PC-9 (cell line): ENCODE measurements around the gene PIH1D1. TPM values are rescaled to one million over a fixed set of nuclear protein-coding genes. Genes with fewer than 3 reads are reported as not detected.

ENCODE experiments used
- BruUV-seq: library from RNA; stranded (reverse); fragments of 400-500 nt; replicated peaks from 2 replicates; lab custom pipeline; 2021; lab: Mats Ljungman, UMichigan
- CTCF ChIA-PET: fragments of 300-600 bp; sonication (Branson Sonifier 250); formaldehyde crosslinking; loops from one replicate; lab custom pipeline; 2022; ENCODE audit warnings: antibody characterized with exemption; lab: Charles Lee
- POLR2A ChIA-PET: fragments of 300-600 bp; sonication (Branson Sonifier 250); formaldehyde crosslinking; loops from one replicate; lab custom pipeline; 2022; ENCODE audit warnings: antibody characterized with exemption; ENCODE audit not compliant: unreplicated experiment; lab: Charles Lee
- DNase-seq, 2 experiments: peaks; one replicate each; pipeline versions ENCODE4 v3.0.0 to v3.0.0-alpha.2; 2015 to 2022; ENCODE audit warnings: mixed read lengths in 1 of 2
- H2AFZ ChIP-seq: fragments of 200-600 bp; sonication (generic); 2 replicates; pipeline ENCODE4 v1.8.1; 2017; ENCODE audit warnings: antibody characterized with exemption
- H3F3A ChIP-seq: fragments of 200-600 bp; sonication (generic); 2 replicates; pipeline ENCODE4 v1.8.1; 2017; ENCODE audit warnings: antibody characterized with exemption, mild to moderate bottlenecking, low read depth; ENCODE audit not compliant: insufficient read depth
- H3K27ac ChIP-seq: fragments of 200-600 bp; sonication (generic); 2 replicates; pipeline ENCODE4 v1.6.1; 2016; ENCODE audit warnings: mixed run types
- H3K27me3 ChIP-seq: fragments of 200-600 bp; sonication (generic); 2 replicates; pipeline ENCODE4 v1.6.1; 2016; ENCODE audit warnings: low read depth, mixed run types; ENCODE audit not compliant: insufficient read depth
- H3K36me3 ChIP-seq: fragments of 200-600 bp; sonication (generic); 2 replicates; pipeline ENCODE4 v1.6.1; 2016; ENCODE audit warnings: low read depth, mixed run types
- H3K4me1 ChIP-seq: fragments of 200-600 bp; sonication (generic); replicated peaks from 2 replicates; pipeline ENCODE4 v1.6.1; 2016; ENCODE audit warnings: mixed run types; ENCODE audit not compliant: insufficient read depth
- H3K4me2 ChIP-seq: fragments of 200-600 bp; sonication (generic); 2 replicates; pipeline ENCODE4 v1.6.1; 2017; ENCODE audit warnings: mixed run types
- H3K4me3 ChIP-seq: fragments of 200-600 bp; sonication (generic); 2 replicates; pipeline ENCODE4 v1.6.1; 2016; ENCODE audit warnings: mixed run types
- H3K79me2 ChIP-seq: fragments of 200-600 bp; sonication (generic); 2 replicates; pipeline ENCODE4 v1.6.1; 2017; ENCODE audit warnings: low read depth, mixed run types
- H3K9me2 ChIP-seq: fragments of 200-600 bp; sonication (generic); 2 replicates; pipeline ENCODE4 v1.8.1; 2017; ENCODE audit warnings: mild to moderate bottlenecking; ENCODE audit not compliant: insufficient read depth
- H3K9me3 ChIP-seq: fragments of 200-600 bp; sonication (generic); 2 replicates; pipeline ENCODE4 v1.8.1; 2016; ENCODE audit warnings: low read depth; ENCODE audit not compliant: insufficient read depth
- H4K20me1 ChIP-seq: fragments of 200-600 bp; sonication (generic); 2 replicates; pipeline ENCODE4 v1.8.1; 2017; ENCODE audit not compliant: insufficient read depth
- EZH2 ChIP-seq: fragments of 200-600 bp; sonication (generic); IDR thresholded peaks from 2 replicates; pipeline ENCODE4 v1.8.0; 2017; ENCODE audit warnings: antibody characterized with exemption, low read depth
- intact Hi-C: fragments of 100-400 bp; cut with micrococcal nuclease; formaldehyde crosslinking; loops from one replicate; pipeline ENCODE4 v1.10.0; 2022; ENCODE audit not compliant: unreplicated experiment
- total RNA-seq: library from RNA; stranded (reverse); gene quantifications from 2 replicates; pipeline ENCODE4 v1.2.3, GENCODE V29; 2021
- TF ChIP-seq, protein P1 (sequence below): fragments of 200-600 bp; sonication (generic); conservative IDR thresholded peaks from 2 replicates; pipeline ENCODE4 v1.6.1; 2017; ENCODE audit warnings: mixed run types, antibody characterized with exemption, mild to moderate bottlenecking, moderate library complexity

PIH1D1 gene
- total RNA-seq, 1 experiment from 2014 or later: 156 TPM

DNA sequence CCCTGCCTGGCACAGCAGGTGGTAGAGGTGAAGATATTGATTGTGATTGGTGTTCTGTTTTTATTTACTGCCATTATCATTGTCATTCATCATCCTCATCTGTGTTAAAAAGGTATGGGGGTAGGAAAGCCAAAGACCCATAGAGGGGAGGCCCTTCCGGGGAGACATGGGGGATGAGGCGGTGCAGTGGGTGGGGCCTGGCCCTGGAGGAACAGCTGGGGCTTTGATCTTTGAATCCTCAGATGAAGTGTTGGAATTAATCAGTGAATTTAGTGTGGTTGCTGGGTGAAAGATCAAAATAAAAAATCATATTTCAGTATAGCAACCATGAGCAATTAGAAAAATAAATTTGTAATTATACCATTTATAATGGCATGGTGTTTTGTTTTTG is 35.8 kb downstream of the PIH1D1 start:
- Histone ChIP-seq H3K27ac (no peak overlapping the region), H3K27me3 (peaks cover 65% of the 10 kb centered on the region), H2AFZ (no peak overlapping the region), H3K4me2 (no peak overlapping the region), H3K4me1 (no peaks in the 10 kb centered on the region), H3K36me3 (no peaks in the 10 kb centered on the region), H3K9me3 (no peaks in the 10 kb centered on the region), H3F3A (no peaks in the 10 kb centered on the region), H3K4me3 (no peak overlapping the region), H3K79me2 (no peaks in the 10 kb centered on the region), H3K9me2 (no peaks in the 10 kb centered on the region), H4K20me1 (no peaks in the 10 kb centered on the region)
- BruUV-seq: no TSS peak
- ChIA-PET POLR2A (no interaction called here), CTCF (no interaction called here)
- DNase-seq: no peak
- intact Hi-C loops: no loop called here
- TF ChIP-seq, protein P1, sequence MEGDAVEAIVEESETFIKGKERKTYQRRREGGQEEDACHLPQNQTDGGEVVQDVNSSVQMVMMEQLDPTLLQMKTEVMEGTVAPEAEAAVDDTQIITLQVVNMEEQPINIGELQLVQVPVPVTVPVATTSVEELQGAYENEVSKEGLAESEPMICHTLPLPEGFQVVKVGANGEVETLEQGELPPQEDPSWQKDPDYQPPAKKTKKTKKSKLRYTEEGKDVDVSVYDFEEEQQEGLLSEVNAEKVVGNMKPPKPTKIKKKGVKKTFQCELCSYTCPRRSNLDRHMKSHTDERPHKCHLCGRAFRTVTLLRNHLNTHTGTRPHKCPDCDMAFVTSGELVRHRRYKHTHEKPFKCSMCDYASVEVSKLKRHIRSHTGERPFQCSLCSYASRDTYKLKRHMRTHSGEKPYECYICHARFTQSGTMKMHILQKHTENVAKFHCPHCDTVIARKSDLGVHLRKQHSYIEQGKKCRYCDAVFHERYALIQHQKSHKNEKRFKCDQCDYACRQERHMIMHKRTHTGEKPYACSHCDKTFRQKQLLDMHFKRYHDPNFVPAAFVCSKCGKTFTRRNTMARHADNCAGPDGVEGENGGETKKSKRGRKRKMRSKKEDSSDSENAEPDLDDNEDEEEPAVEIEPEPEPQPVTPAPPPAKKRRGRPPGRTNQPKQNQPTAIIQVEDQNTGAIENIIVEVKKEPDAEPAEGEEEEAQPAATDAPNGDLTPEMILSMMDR: no peak
- no peak for TF ChIP-seq EZH2

DNA sequence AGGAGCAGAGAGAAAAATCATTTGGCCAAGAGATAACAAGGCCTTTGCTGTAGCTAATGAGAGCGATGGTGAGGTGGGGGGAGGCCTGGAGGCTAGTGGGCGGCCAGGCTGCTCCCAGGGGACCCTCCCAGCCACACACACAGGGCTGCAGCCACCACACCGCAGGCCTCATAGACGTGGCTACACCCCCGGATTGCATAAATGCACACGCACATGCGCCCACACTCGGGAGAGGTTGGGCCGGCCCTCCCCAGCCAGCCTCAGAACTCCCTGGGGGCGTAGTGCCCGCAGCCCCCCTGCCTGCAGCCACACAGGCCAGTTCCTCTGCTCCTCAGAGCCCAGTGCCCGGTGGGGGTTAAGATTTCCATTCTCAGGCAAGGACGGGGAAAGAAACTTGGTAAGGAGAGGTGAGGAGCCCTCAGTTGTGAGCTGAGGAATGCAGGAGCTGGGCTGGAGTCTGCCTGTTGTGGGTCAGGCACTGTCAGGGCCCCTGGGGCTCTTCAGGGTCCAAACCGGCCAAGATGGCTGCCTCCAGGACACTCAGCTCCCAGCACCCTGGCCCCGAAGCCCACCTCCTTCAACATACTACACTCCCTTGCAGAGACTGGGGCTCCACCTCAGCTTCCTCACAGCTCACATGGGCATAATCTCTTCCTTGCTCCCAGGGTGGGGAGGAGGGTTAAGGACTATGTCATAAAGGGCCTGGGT is 36.4 kb downstream of the PIH1D1 start:
- Histone ChIP-seq H3K4me1 (no peaks in the 10 kb centered on the region), H3K27ac (no peak overlapping the region), H3K9me3 (no peaks in the 10 kb centered on the region), H4K20me1 (no peaks in the 10 kb centered on the region), H3K4me3 (no peak overlapping the region), H3K9me2 (no peaks in the 10 kb centered on the region), H3K79me2 (no peaks in the 10 kb centered on the region), H3F3A (no peaks in the 10 kb centered on the region), H2AFZ (no peak overlapping the region), H3K4me2 (no peak overlapping the region), H3K36me3 (no peaks in the 10 kb centered on the region), H3K27me3 (peaks cover 60% of the 10 kb centered on the region)
- ChIA-PET POLR2A (no interaction called here), CTCF (no interaction called here)
- TF ChIP-seq EZH2: no peak
- TF ChIP-seq, protein P1: no peak
- intact Hi-C loops: no loop called here
- no TSS peak for BruUV-seq
- no peak for DNase-seq

DNA sequence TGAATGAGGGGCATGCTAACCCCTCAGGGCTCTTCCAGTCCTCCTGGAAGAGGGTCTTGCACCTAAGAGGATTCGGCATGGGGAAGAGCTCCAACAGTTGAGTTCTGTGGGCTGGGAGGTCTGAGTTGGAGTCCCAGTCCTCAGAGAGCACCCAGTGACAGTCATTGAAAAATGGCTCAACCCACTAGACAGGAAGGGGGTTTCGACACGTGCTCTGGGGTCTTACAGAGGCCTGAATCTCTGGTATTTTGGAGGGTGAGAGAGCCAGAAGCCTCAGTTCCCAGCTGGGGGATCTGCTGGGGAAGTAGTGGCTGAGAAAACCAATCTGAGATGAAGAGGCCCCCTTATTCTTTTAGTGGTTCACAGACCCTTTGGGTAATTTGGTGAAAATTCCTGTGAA is 37.4 kb downstream of the PIH1D1 start:
- no TSS peak for BruUV-seq
- Histone ChIP-seq H3K36me3 (no peaks in the 10 kb centered on the region), H3K27ac (no peak overlapping the region), H3K4me2 (no peak overlapping the region), H3K27me3 (peaks cover 50% of the 10 kb centered on the region), H3K4me3 (no peak overlapping the region), H4K20me1 (no peaks in the 10 kb centered on the region), H3F3A (no peaks in the 10 kb centered on the region), H3K4me1 (no peaks in the 10 kb centered on the region), H3K9me2 (no peaks in the 10 kb centered on the region), H2AFZ (no peak overlapping the region), H3K79me2 (no peaks in the 10 kb centered on the region), H3K9me3 (no peaks in the 10 kb centered on the region)
- intact Hi-C loops: no loop called here
- DNase-seq: no peak
- CTCF ChIA-PET: no interaction called here
- POLR2A ChIA-PET: no interaction called here
- TF ChIP-seq, protein P1: no peak
- TF ChIP-seq EZH2: no peak
